GM18502 (cell line): ENCODE data around the gene FATE1.
"Not testable (repeated sequence)": the region's sequence is repeated elsewhere in the genome, so short reads cannot be mapped to it uniquely, and the experiment has no call there.

ENCODE experiments used
- ATAC-seq: cut with Tn5 transposase; IDR thresholded peaks from one replicate; pipeline ENCODE4 v1.9.1; 2021; ENCODE audit warnings: mild to moderate bottlenecking; ENCODE audit not compliant: unreplicated experiment, poor library complexity

FATE1 gene, protein sequence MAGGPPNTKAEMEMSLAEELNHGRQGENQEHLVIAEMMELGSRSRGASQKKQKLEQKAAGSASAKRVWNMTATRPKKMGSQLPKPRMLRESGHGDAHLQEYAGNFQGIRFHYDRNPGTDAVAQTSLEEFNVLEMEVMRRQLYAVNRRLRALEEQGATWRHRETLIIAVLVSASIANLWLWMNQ

DNA sequence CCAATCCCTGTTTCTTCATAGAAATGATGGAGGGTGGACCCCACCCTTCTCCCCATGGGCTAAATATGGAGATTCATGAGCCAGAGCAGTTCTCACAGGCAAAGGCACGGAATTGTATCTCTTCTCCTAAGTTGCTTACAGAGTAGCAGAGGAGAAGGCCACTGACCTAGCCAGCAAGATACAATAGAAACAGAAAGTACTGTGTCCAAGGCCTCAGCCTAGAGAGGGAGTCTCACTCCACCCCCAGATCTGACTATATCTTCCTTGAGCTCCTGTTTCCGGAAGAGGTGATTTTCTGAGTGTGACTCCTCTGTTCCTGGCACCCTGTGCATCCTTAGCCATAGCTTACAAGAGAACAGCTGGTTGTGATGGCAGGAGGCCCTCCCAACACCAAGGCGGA lies at the start of gene FATE1:
Gene FATE1, plus strand, starts transcription at position 284 of the 400 bp plus-strand sequence. Its CDS starts 85 bp downstream, at position 369.
- no peak for ATAC-seq

DNA sequence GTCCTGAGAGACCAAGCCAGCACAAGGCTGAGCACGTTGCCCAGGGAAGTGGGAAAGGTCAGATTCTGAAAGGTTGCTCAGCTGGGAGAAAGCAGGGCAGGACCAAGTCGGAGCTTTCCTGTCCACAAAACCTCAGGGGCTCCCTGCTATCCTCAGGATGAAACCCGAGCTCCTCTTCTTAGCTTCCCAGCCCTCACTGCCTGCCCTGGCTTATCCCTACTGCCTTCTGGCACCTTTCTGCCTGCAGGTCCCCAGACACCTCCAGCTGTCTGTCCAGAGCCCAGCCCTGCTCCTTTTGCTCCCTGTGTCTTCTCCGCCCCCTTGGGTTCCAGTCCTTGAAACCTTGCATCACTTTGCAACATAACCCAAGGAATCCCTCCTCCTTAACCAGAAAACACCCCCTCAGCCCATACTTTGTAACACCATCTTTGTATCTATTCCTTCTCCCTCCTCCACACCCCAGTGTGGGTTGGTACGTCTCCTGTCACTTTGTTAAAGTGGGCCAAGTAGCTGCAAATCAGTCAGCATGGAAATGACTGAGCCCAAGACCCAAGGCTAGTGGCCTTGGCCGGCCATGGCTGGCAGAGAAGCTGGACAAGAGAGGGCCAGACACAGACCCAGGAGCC lies 40.6 kb upstream of the FATE1 start:
- no peak for ATAC-seq

DNA sequence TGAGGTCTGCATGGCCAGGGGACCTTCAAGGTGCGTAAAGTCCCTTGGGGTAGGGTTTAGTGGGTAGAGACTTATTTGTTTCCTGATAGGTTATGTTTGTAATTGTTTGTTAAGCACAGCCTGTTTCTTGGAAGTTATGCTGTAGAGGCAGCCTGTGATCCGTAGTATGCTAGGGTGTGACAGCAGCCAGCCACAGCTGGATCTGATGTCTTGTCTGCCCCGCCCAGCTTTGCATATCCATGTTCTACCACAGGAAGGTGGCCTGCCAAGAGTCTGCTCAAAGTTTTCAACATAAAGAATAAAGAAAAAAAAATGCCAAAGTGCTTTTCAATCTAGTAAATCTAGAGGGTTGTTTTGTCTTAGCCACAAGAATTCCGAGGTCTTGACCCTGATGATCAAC lies 39.6 kb upstream of the FATE1 start:
- no peak for ATAC-seq

DNA sequence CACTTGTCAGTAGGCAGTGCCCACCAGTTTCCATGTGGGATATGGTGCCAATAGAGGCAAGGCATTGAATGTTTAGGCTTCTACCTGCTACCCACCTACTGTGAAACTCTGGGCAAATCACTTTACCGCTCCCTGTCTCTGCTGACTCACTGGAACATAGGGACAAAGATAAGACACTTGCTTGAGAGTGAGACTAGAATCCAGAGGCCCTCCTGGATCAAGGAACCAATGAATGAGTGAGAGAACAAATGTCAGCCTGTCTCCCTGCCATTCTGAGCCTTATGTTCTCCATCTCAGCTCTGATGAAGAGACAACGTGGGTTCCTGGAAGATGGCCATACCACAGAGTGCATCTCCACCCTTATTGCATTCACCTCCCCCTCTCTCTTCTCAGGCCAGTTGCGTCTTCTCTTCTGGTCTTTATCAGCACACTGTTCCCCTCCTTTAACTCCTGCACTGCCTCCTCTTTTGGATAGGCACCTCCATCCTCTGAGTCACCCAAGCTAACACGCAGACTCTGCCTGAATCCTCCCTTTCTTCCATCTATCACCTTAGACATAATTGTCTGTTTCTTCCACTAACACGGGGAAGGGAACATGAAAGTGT lies 35.9 kb upstream of the FATE1 start:
- ATAC-seq, result no peak

DNA sequence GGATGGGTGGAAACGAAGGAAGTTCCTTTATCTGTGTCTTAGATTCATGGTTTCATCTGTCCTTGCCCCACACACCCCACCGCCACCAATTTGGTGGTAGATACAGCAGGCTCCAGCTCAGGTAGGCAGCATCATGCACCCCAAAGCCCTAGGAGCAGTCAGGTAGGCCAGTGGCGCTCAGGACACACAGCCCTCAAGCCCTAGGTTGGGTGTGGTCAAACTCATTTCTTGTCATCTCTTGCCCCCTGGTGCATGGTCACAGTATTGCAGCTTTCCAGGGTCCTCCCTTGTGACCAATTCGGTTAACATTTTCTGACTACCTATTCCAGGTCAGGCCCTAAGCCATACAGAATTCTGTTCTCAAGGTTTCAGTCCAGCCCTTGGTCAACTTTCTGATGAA lies 35.0 kb upstream of the FATE1 start:
- ATAC-seq, result peak; percentile 96

DNA sequence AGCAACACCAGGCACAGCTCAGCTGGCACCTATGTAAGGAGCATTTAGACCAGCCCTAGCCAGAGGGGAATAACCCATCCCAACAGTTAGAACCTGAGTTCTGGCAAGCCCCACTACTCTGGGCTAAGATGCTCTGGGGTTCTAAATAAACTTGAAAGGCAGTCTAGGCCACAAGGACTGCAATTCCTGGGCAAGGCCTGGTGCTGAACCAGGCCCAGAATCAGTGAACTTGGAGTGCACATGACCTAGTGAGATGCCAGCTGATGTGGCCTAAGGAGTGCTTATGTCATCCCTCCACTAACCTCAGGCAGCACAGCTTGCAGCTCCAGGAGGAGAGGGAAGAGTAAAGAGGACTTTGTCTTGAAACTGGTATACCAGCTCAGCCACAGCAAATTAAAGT lies 28.2 kb upstream of the FATE1 start:
- ATAC-seq, result no peak

DNA sequence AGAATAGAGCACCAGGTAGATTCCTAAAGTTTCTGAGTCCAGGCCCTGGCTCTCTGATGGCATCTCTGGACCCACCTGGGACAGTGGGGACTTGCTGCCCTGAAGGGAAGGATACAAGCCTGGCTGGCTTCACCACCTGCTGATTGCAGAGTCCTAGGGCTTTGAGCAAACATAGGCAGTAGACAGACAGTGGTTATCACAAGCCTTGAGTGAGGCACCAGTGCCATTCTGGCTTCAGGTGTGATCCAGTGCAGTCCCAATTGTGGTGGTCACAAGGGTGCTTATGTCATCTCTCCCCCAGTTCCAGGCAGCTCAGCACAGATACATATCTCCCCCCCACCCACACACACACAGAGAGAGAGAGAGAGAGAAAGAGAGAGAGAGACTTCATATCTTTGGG lies 27.1 kb upstream of the FATE1 start:
- no peak for ATAC-seq

DNA sequence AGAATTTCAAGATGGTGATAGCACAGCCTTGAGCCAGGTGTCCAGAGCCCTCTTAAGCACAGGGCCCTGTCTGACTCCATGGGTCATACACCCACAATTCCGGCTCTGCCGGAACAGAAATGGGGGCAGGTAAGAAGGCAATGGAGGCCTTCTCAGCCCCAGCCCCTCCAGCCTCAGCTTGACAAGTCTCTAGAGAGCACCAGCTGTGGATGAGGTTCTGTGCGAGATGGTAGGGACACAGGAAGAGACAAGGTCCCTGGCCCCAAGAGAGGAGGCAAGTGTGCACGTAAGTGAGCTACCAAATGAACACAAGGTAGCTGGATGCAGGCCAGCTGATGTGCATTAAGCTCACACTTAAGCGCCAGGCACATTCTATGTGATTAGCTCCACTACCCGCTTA lies 23.0 kb upstream of the FATE1 start:
- ATAC-seq, result no peak

DNA sequence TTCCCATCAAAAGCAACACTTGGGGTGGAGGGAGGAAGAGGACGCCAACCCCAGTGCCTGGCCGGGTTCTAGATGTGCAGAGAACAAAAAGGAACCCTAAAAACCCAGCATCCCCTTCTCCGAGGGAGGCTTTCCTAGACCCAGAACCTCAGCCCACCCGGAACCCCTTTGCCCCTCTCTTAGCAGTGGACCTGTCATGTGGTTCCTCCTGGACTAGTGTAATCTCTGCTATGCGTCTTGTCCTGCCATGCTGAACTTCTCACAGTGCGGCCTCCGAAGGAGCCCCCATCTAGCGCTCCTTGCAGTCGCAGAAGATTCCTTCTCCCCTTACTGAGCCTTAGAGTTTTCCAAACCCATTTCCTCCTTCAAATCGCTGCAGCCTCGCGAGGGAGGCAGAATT lies 21.7 kb upstream of the FATE1 start:
- ATAC-seq, result no peak

DNA sequence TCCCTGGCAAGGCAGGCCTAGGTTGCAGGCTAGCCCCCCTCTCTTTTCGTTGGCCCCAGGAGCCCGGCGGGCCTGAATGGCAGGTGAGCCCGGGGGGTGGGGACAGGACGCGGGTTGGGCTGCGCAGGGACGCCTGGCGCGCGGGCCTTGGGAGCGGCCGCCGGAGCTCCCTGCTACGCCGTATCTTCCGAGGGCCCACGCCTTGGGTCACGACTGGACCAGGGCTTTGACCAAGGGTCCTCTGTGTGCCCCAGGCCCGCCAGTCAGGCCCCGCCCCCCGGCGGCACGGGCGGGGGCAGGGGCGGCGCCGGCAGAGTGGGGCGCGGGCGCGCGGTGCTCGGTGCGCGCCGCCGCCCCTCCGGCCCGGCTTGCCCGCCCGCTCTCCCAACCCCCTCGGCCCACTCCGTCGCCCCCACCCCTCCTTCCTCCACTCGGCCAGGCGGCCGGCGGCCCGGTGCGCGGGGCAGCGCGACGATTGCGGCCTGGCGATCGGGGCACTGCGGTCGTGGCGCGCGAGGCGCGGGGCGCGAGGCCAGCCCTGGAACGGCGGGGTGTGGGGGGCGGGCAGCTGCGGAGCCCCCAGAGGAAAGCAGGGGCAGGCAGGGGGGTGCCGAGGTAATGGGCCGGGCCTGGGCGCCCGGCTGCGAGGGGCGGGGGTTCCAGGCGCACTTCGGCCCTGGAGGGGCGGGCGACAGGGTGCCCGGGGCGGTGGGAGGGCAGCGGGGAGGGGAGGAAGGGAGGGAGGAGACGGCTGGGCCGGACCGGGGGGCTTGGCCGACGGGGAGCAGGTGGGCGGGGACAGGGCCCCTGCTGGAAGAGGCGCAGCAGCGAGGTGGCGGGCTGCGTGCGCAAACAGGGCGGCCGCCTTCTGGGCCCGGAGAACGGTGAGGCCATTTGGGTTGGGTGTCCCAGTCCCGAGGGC lies 20.9 kb upstream of the FATE1 start, which contains the start of gene PRRG3:
Gene PRRG3, plus strand, starts transcription at position 798 of the 922 bp plus-strand sequence. CDS start 3,357 bp downstream, outside the sequence.
- ATAC-seq, result no peak

DNA sequence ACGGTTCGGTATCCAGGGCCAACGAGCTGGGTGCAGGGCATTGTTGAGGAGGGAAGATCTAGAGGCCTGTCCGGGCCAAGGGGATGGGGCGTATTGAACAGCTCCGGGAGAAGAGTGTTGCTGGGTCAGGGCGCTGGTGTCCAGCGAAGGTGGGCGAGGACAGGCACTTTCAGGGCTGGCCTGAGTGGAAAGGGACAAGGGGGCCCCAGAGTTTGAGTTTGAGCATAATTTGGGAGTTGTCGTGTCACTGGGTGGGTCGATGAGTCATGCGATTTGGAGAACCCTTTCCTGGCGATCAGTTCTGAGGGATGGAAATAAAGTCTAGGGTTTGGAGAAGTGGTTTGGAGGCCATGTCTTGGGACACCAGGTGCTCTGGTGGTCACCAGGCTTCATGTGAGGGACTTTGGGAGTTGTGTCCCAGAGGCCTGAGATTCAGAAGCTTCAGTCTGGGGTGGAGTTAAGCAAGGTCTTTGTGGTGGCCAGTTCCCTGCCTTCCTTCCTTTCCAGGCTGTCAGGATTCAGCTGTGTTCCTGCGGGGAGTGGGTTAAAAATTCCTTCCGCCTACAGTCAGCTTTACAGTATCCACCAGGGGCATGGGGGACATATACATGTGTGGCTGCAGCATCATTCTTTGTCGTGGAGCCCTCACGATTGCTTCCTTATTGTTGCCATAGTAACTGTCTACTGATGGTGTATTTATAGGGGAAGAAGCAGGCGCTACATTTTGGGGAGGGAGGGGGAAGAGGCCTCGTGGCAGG lies 20.1 kb upstream of the FATE1 start:
- ATAC-seq, result no peak

DNA sequence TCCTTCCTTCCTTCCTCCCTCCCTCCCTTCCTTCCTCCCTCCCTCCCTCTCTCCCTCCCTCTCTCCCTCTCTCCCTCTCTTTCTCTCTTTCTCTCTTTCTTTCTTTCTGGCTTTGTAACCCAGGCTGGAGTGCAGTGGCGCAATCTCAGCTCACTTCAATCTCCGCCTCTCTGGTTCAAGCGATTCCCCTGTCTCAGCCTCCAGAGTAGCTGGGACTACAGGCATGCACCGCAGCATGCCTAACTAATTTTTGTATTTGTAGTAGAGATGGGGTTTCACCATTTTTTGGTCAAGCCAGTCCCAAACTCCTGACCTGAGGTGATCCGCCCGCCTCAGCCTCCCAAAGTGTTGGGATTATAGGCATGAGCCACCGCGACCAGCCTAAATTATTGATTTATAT lies 18.8 kb upstream of the FATE1 start:
- ATAC-seq, result not testable (repeated sequence)

DNA sequence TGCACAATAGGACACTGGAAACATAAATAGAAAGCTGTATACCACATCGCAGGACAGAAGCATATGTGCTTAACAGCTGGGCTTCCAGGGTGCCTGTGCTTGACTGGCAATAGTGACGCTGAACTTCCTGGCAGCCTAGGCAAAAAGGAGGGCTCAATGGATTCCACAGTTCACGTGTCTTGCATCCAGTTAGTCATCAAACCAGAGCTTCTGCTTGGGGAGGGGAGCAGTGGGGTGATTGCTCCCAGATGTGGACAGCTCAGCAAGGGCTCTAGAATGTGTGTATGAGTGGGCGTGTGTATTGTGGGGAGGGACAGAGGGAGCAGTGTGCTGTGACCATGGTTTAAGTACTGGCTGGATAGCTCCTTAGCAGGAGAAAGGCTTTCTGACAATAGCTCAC lies 18.3 kb upstream of the FATE1 start:
- ATAC-seq, result no peak

DNA sequence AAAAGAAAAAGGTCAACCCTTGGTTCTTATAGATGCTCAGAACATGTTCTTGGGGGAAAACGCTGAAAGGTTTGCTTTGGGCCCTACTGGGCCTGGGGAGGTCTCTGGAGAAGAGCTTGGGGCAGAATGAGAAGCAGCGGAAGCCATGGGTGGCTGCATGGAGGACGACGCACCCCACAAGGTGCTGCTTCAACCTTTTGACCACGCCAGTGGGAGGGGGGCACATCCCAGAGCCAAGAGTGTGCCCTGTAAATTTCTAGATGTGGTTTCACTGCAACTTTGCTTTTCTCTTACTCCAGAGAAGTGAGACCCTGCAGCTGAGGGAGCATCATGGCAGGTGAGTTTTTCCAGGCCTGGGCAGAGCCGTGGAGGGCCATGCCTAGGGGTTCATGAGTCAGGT lies 17.4 kb upstream of the FATE1 start:
- no peak for ATAC-seq

DNA sequence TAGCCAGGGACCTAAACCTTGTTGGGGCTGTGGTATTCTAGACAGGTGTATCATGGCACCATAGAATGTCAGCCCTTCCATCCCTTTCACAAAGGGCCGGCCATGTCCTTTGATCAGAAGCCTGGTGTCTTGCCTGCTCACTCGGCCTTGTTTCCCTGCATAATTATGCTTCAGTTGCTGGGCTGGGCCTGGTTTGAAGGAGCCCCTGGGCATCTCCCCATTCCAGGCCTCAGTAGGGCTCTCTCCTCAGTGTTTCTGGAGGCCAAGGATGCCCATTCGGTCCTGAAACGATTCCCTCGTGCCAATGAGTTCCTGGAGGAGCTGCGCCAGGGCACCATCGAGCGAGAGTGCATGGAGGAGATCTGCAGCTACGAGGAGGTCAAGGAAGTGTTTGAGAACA lies 16.1 kb upstream of the FATE1 start:
- no peak for ATAC-seq

DNA sequence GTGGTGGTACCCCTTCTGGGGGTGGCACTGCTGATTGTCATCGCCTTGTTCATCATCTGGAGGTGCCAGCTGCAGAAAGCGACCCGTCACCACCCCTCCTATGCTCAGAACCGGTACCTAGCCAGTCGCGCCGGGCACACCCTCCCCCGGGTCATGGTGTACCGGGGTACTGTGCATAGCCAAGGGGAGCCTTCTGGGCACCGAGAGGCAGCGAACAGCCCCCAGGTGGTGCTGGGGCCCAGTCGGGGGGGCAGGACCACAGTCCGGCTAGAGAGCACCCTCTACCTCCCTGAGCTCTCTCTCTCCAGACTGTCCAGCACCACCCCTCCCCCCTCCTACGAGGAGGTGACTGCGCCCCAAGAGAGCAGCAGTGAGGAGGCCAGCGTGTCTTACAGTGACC lies 15.3 kb upstream of the FATE1 start:
- ATAC-seq, result no peak

DNA sequence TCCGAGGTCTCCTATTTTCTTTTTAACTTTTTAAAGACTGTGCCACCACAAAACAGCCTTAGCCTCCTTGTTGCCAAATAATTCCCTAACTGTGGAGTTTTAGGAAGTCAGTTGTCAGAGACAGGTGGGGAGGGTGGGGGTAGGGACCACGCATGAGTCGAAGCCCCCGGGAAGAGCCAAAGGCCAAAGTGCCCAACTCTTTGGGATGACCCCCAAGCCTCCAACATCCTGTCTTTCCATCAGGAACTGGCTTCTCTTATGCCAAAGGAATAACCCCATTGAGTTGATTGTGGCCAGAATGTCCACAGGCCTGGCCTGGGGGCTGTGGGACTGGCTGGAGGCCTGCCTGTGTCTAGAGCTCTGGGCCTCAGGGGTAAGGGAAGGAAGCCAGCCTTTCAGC lies 14.8 kb upstream of the FATE1 start:
- ATAC-seq, result no peak

DNA sequence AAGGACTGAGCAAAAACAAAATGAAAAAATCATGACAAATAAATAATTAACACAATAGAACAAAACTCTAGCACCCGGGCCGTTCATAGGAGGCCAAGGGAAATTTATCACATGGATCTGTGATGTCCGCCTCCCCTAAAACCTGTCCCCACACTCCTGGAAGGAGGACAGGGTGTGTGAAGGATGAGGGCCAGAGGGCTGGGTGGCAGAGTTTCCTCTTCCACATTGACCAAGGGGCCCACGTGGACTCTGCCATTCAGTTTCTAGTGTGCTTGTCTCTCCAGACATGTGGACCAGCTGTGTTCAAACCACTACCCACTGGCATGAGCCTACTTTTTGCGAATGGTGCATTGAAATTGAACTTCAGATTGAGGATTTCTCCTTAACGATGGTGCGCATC lies 14.3 kb upstream of the FATE1 start:
- ATAC-seq, result no peak

DNA sequence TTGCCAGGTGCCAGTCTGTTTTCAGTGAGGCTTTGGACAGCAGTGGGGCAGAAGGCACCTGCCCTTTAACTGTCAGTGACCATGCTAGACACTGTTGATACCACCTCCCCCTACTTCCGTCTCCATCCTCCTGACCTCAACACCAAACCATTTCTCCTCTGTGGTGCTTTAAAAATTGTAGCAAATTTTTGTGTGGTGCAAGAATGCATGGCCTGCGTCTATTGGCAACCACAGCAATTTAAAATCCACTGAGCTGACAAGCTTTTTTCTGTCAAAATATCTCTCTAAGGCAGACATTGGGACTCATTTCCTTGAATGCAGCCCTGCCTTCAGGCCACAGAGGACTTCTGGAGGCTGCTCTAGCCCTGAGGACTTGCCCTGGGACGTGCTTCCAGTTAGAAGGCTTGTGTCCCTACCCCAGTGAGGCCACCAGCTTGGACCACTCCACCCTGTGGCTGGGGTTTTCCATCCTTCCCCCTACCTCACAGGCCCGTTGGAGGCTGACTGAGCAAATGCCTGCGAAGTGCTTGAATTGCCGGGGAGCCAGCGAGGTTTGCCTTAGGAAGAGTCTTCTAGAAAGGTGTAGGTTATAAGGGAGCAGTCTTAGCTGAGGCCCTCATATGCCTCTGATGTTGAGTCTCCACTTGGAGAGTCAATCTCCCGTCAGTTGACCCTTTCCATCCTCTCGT lies 13.7 kb upstream of the FATE1 start:
- ATAC-seq, result no peak
